Fibroblast of skin of abdomen (primary cell): Measurements from ENCODE around the gene PTBP1.

Experiments used
- DNase-seq: peaks from one replicate; pipeline ENCODE4 v3.0.0-alpha.2; 2013

PTBP1 gene

GRCh38 chr19:772730-773436, 24.4 kb upstream of the PTBP1 start:
- no peak for DNase-seq

GRCh38 chr19:776549-776948, 20.7 kb upstream of the PTBP1 start:
- no peak for DNase-seq

- peak; percentile 92 for DNase-seq
Observed at GRCh38 chr19:778910-779653, 18.2 kb upstream of the PTBP1 start.

GRCh38 chr19:780935-781334, 16.3 kb upstream of the PTBP1 start:
- no peak for DNase-seq

- DNase-seq: no peak
Observed at GRCh38 chr19:781800-782184, 15.5 kb upstream of the PTBP1 start.

GRCh38 chr19:782185-782877, 14.9 kb upstream of the PTBP1 start:
- DNase-seq: peak; percentile 67

GRCh38 chr19:782878-783668, 14.2 kb upstream of the PTBP1 start:
- no peak for DNase-seq

- no peak for DNase-seq
Observed at GRCh38 chr19:784541-784940, 12.7 kb upstream of the PTBP1 start.

GRCh38 chr19:787536-787935, 9.7 kb upstream of the PTBP1 start:
- DNase-seq: no peak

GRCh38 chr19:788686-788982, 8.6 kb upstream of the PTBP1 start:
- no peak for DNase-seq

GRCh38 chr19:788983-789700, 8.1 kb upstream of the PTBP1 start:
- DNase-seq: no peak

GRCh38 chr19:789701-790060, 7.6 kb upstream of the PTBP1 start:
- no peak for DNase-seq

- DNase-seq: no peak
Observed at GRCh38 chr19:791007-791566, 6.2 kb upstream of the PTBP1 start.

GRCh38 chr19:791567-792305, 5.5 kb upstream of the PTBP1 start:
- DNase-seq: no peak

- no peak for DNase-seq
Observed at GRCh38 chr19:792306-792885, 4.9 kb upstream of the PTBP1 start.

GRCh38 chr19:793806-794205, 3.4 kb upstream of the PTBP1 start:
- no peak for DNase-seq

GRCh38 chr19:795073-795611, 2.1 kb upstream of the PTBP1 start:
- no peak for DNase-seq

- no peak for DNase-seq
Observed at GRCh38 chr19:795691-796581, 1.3 kb upstream of the PTBP1 start.

GRCh38 chr19:797528-798414, 519 bp downstream of the PTBP1 start:
- DNase-seq: peak; percentile 93
